GM12878 (cell line): Measurements from ENCODE around the gene MCM3AP. TPM values are rescaled to one million over a fixed set of nuclear protein-coding genes. Genes with fewer than 3 reads are reported as not detected.
"Not testable (repeated sequence)": the region's sequence is repeated elsewhere in the genome, so short reads cannot be mapped to it uniquely, and the experiment has no call there.

Experiments
- ATAC-seq: fragments of 200-7000 bp; cut with Tn5 transposase; 3 replicates; pipeline ENCODE4 v1.9.1; 2020; ENCODE audit warnings: mild to moderate bottlenecking, moderate library complexity
- BruUV-seq: library from RNA; stranded (reverse); fragments of 400-500 nt; replicated peaks from 2 replicates; lab custom pipeline; 2021; lab: Mats Ljungman, UMichigan
- CTCF ChIA-PET: fragments of 300-600 bp; sonication (Branson Sonifier 250); formaldehyde crosslinking; extraction: SDS; loops from one replicate; lab custom pipeline; 2021; ENCODE audit warnings: inconsistent platforms; lab: Yijun Ruan, JAX
- POLR2A ChIA-PET: fragments of 350-600 bp; formaldehyde crosslinking; extraction: SDS; loops from one replicate; lab custom pipeline; 2021; ENCODE audit warnings: inconsistent platforms; lab: Charles Lee
- RAD21 ChIA-PET: fragments of 300-600 bp; sonication (Branson Sonifier 250); formaldehyde crosslinking; loops from one replicate; lab custom pipeline; 2023; ENCODE audit warnings: antibody characterized with exemption; ENCODE audit not compliant: unreplicated experiment; lab: Charles Lee
- SMC1A ChIA-PET: fragments of 300-600 bp; sonication (Branson Sonifier 250); formaldehyde crosslinking; loops from one replicate; lab custom pipeline; 2023; ENCODE audit not compliant: unreplicated experiment, uncharacterized antibody; lab: Charles Lee
- DNase-seq: peaks from one replicate; pipeline ENCODE4 v3.0.0-alpha.2; 2011; ENCODE audit warnings: low read depth, low spot score
- FAIRE-seq: peaks from 3 replicates; lab custom pipeline; 2011; peaks lifted over from hg19 to GRCh38; lab: Jason Lieb, UNC
- H2AFZ ChIP-seq: 2 replicates; pipeline ENCODE4 v1.6.0; 2011; ENCODE audit warnings: low read depth, low read length, control low read depth; ENCODE audit not compliant: control insufficient read depth
- H3K27ac ChIP-seq: 2 replicates; pipeline ENCODE4 v1.5.1; 2011; ENCODE audit warnings: control low read depth; ENCODE audit not compliant: control insufficient read depth, insufficient read depth
- H3K27me3 ChIP-seq, 2 experiments: replicated peaks in 1 of 2; 2 replicates each; pipeline versions ENCODE4 v1.6.0 to v1.6.1; 2011; ENCODE audit warnings: low read length in 1 of 2; ENCODE audit not compliant: control insufficient read depth in 2 of 2, insufficient read depth in 2 of 2
- H3K36me3 ChIP-seq, 2 experiments: 2 replicates each; pipeline ENCODE4 v1.5.1; 2011; ENCODE audit warnings: low read length in 1 of 2; ENCODE audit not compliant: control insufficient read depth in 2 of 2, insufficient read depth in 2 of 2
- H3K4me1 ChIP-seq: 2 replicates; pipeline ENCODE4 v1.6.1; 2011; ENCODE audit warnings: mild to moderate bottlenecking, low read length, moderate library complexity, mixed read lengths; ENCODE audit not compliant: control insufficient read depth, insufficient read depth
- H3K4me2 ChIP-seq: 2 replicates; pipeline ENCODE4 v1.6.0; 2011; ENCODE audit warnings: control low read depth; ENCODE audit not compliant: control insufficient read depth, insufficient read depth
- H3K4me3 ChIP-seq: fragments of 200-600 bp; sonication (generic); 2 replicates; pipeline ENCODE4 v1.5.1; 2016
- H3K79me2 ChIP-seq: 2 replicates; pipeline ENCODE4 v1.6.0; 2011; ENCODE audit warnings: low read length; ENCODE audit not compliant: control insufficient read depth, insufficient read depth
- H3K9ac ChIP-seq: 2 replicates; pipeline ENCODE4 v1.8.0; 2011; ENCODE audit warnings: low read length, control low read depth, mixed read lengths; ENCODE audit not compliant: control insufficient read depth, insufficient read depth
- H3K9me3 ChIP-seq: replicated peaks from 3 replicates; pipeline ENCODE4 v1.5.1; 2011; ENCODE audit warnings: mild to moderate bottlenecking, low read length; ENCODE audit not compliant: control insufficient read depth, insufficient read depth
- H4K20me1 ChIP-seq: 2 replicates; pipeline ENCODE4 v1.6.0; 2011; ENCODE audit not compliant: control insufficient read depth, insufficient read depth
- BMI1 ChIP-seq: fragments of 450-650 bp; IDR thresholded peaks from 2 replicates; pipeline ENCODE4 v1.6.1; 2016; ENCODE audit warnings: mild to moderate bottlenecking, moderate library complexity, borderline replicate concordance
- CREM ChIP-seq: IDR thresholded peaks from 2 replicates; pipeline ENCODE4 v1.6.1; 2014; ENCODE audit warnings: antibody characterized with exemption, low read depth
- NFIC ChIP-seq: IDR thresholded peaks from 2 replicates; pipeline ENCODE4 v1.6.1; 2012; ENCODE audit warnings: low read depth, mild to moderate bottlenecking, inconsistent platforms, low read length, moderate library complexity
- WGBS: methylation state at CpG from one replicate; pipeline ENCODE4 v1.1.6; 2016; ENCODE audit warnings: low lambda C conversion rate; ENCODE audit not compliant: insufficient replicate concordance, insufficient coverage; ENCODE audit errors: missing lambda C conversion rate; 5-methylcytosine and 5-hydroxymethylcytosine counted together
- in situ Hi-C: fragments of 300-500 bp; cut with MboI; formaldehyde crosslinking; loops from 9 replicates; pipeline ENCODE4 v1.14.3; 2018; ENCODE audit warnings: mixed read lengths
- intact Hi-C: fragments of 100-400 bp; cut with micrococcal nuclease; formaldehyde crosslinking; loops from one replicate; pipeline ENCODE4 v1.14.2; 2022; ENCODE audit not compliant: unreplicated experiment
- polyA plus RNA-seq, 11 experiments: library from polyadenylated mRNA; depleted of rRNA in 4 of 11; unstranded in 6 of 11; stranded (reverse) in 5 of 11; fragments of >200 nt; fragmentation: Nextera tagmentation in 4 of 11; fragmentation: Illumina TruSeq in 1 of 11; extraction: Ambion mirVana in 4 of 11; extraction: Trizol in 1 of 11; gene quantifications; 1 replicate in 1 of 11; 2 replicates in 10 of 11; pipeline versions ENCODE4 v1.2.1 to v1.2.3, GENCODE V29; 2011 to 2016; ENCODE audit warnings: inconsistent platforms in 2 of 11, missing spikeins in 2 of 11, low read depth in 1 of 11
- total RNA-seq, 4 experiments: library from RNA; depleted of rRNA in 3 of 4; stranded (reverse); fragments of >200 nt in 3 of 4; fragmentation: Illumina TruSeq in 1 of 4; extraction: Trizol in 1 of 4; gene quantifications; 2 replicates each; pipeline versions ENCODE4 v1.2.1 to v1.2.3, GENCODE V29; 2013 to 2021

The MCM3AP gene
- total and polyA plus RNA-seq, 10 of the 15 experiments (the other 5 are each of a cell fraction or from before 2014, with no cell fraction given) = 6.1 to 95.7 (median 47.0) TPM

- Histone ChIP-seq H3K27me3 (no peaks in the 10 kb centered on the region), H3K4me2 (no peak overlapping the region), H3K9ac (no peak overlapping the region), H3K4me3 (no peak overlapping the region), H3K79me2 (no peaks in the 10 kb centered on the region), H2AFZ (no peak overlapping the region)
- ATAC-seq = no peak
- POLR2A ChIA-PET = no interaction called here
- WGBS = 97% methylated on average over 6 of the region's 6 CpGs
- no peak for DNase-seq
- RAD21 ChIA-PET = no interaction called here
- CTCF ChIA-PET = no interaction called here
- in situ Hi-C loops = no loop called here
- FAIRE-seq = no peak
- TF ChIP-seq CREM (no peak), BMI1 (no peak), NFIC (no peak)
- TF ChIP-seq, all 136 proteins: peak for 0
- no TSS peak for BruUV-seq
- Histone ChIP-seq H3K27ac (no peak overlapping the region), H3K4me1 (no peaks in the 10 kb centered on the region), H3K9me3 (no peaks in the 10 kb centered on the region), H4K20me1 (no peaks in the 10 kb centered on the region), H3K36me3 (peaks cover 7 to 11% of the 10 kb centered on the region in 2 experiments; a peak in 3 of 4 replicates)
- intact Hi-C loops = no loop called here
- SMC1A ChIA-PET = no interaction called here
Observed at GRCh38 chr21:46202592-46203202, 82.7 kb downstream of the MCM3AP start.

- H3K4me1 ChIP-seq, SMC1A ChIA-PET, H4K20me1 ChIP-seq, intact Hi-C loops, BruUV-seq, in situ Hi-C loops, DNase-seq, H3K27ac ChIP-seq, FAIRE-seq, ATAC-seq, POLR2A ChIA-PET, H3K9me3 ChIP-seq, H2AFZ ChIP-seq, RAD21 ChIA-PET, H3K4me3 ChIP-seq, H3K79me2 ChIP-seq, H3K27me3 ChIP-seq, H3K9ac ChIP-seq, H3K4me2 ChIP-seq, CTCF ChIA-PET: not testable (repeated sequence)
- WGBS = 91% methylated on average over 3 of the region's 8 CpGs
- H3K36me3 ChIP-seq = peaks cover 0 to 17% of the 10 kb centered on the region in 2 experiments; a peak in 3 of 4 replicates
Observed at GRCh38 chr21:46200877-46201803, 84.3 kb downstream of the MCM3AP start.
